Measurements from ENCODE around the gene ARFGAP1.

Gene ARFGAP1

GRCh38 chr20:63259734-63260460, 12.7 kb upstream of the ARFGAP1 start:
- no peak for DNase-seq (ENCODE audit: low read depth in 4 of 4, low spot score in 1 of 4)

- DNase-seq (ENCODE audit: low read depth in 4 of 4, low spot score in 1 of 4): no peak
These were observed 12.1 kb upstream of the ARFGAP1 start for GRCh38 chr20:63260521-63260920.

DNA sequence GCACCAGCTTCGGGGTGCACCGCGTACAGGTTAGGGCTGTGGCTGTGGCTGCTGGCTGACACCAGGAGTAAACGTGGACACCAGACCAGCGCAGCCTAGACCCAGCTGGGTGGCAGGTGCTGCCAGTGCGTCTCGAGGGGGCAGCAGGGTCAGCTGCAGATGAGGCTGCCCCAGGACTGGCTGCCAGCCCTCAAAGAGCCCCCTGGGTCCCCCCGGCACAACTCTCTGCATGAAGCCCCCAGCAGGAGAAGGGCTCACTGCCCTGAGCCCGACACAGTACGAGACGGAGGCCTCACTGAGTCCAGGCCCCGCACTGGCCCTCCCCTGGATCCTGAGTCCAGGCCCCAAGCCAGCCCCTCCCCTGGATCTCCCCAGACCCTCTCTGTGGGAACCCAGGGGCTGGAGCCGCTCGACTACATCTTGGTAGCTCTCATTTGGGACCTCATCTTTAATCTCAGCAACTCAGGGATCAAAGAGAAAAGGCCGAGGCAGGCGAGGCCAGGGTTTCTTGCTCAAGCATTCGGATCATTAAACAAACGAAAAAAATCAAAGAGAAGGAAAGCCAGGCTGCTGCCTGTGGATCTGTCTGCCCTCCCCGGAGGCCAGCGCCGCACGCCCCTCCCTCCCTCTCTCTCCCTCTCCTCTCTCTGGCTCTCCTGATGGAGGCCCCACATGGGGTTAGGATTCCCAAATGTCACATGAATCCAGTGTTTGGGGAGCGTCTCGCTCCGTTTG, 11.4 kb upstream of the ARFGAP1 start:
- no peak for DNase-seq (ENCODE audit: low read depth in 4 of 4, low spot score in 1 of 4)

GRCh38 chr20:63261795-63262528, 10.7 kb upstream of the ARFGAP1 start:
- DNase-seq (ENCODE audit: low read depth in 4 of 4, low spot score in 1 of 4): no peak

GRCh38 chr20:63262836-63263235, 9.8 kb upstream of the ARFGAP1 start:
- no peak for DNase-seq (ENCODE audit: low read depth in 4 of 4, low spot score in 1 of 4)

DNA sequence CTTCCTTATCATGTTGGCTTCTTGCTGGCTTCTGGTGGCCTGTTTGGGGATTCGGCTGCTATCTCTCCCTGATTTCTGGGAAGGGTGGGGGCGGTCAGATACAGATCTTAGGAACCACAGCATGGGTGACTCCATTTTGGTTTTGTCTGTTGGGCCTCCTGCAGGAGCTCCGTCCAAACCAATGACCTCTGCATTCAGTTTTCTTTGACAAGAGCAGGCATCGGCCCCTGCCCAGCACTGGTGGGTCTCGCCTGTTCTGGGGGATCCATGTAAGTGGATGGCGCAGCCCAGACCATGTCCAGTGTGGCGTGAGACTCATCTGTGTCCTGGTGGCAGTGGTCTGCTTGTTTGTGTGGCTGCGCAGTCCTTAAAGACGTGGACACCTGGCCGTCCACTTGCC, 8.6 kb upstream of the ARFGAP1 start:
- no peak for DNase-seq (ENCODE audit: low read depth in 4 of 4, low spot score in 1 of 4)

DNA sequence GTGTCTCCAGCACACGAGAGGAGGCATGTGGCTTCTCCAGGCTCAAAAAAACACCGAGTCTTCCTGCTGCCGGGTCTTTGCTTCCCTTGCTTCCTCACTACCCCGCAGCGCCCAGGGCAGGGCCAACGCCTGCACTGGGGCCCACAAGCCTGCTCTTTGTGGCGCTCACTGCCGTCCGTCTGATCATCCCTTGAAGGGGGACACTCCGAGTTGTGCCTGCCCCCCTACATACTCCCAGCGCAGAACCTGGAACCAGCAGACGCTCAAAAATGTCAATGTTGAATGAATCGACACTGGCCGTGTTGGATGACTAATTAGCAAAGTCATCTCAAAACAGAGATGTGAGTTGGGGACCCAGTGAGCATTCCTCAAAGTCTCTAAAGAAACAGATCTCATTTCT, 8.1 kb upstream of the ARFGAP1 start:
- no peak for DNase-seq (ENCODE audit: low read depth in 4 of 4, low spot score in 1 of 4)

- DNase-seq (ENCODE audit: low read depth in 4 of 4, low spot score in 1 of 4): no peak
These were observed 6.6 kb upstream of the ARFGAP1 start for GRCh38 chr20:63265891-63266515.

DNA sequence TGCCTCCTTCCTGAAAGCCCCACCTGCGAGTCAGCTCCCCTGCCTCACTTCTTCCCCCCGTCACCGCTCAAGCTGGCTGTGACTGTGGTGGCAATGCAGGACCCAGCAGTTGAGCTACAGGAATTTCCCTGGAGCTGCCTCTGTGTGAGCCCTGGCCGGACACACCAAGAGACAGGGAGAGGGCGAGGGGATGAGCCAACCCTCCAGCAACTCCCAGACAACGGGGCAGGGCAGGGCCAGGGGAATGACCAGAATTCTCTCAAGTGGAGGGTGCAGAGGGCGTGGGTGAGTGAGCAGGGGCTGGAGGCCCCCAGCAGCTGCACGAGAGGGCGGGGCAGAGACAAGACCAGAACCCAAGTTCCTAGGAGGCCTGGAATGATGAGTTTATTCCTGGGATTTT, 4.9 kb upstream of the ARFGAP1 start:
- no peak for DNase-seq (ENCODE audit: low read depth in 4 of 4, low spot score in 1 of 4)

- no peak for DNase-seq (ENCODE audit: low read depth in 4 of 4, low spot score in 1 of 4)
These were observed 4.4 kb upstream of the ARFGAP1 start for GRCh38 chr20:63268256-63268655.

GRCh38 chr20:63268671-63269439, 3.8 kb upstream of the ARFGAP1 start:
- DNase-seq (ENCODE audit: low read depth in 4 of 4, low spot score in 1 of 4): no peak

DNA sequence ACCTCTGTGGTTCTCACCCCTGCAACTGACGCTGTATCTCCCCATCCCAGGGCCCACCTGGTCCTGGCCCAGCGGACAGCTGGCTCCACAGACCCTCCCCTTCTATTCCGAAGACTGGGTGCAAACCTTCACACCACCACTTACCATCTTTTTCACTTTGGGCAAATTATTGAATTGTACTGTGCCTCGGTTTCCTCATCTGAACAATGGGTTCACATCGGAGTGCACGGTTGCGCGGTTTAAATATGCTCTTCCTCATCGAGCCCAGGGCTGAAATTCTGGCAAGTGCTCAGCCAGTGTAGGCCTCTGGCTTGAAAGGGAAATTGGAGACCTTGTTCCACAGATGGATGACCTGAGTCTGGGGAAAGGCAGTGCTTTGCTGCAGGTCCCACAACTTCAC, 2.9 kb upstream of the ARFGAP1 start:
- no peak for DNase-seq (ENCODE audit: low read depth in 4 of 4, low spot score in 1 of 4)

DNA sequence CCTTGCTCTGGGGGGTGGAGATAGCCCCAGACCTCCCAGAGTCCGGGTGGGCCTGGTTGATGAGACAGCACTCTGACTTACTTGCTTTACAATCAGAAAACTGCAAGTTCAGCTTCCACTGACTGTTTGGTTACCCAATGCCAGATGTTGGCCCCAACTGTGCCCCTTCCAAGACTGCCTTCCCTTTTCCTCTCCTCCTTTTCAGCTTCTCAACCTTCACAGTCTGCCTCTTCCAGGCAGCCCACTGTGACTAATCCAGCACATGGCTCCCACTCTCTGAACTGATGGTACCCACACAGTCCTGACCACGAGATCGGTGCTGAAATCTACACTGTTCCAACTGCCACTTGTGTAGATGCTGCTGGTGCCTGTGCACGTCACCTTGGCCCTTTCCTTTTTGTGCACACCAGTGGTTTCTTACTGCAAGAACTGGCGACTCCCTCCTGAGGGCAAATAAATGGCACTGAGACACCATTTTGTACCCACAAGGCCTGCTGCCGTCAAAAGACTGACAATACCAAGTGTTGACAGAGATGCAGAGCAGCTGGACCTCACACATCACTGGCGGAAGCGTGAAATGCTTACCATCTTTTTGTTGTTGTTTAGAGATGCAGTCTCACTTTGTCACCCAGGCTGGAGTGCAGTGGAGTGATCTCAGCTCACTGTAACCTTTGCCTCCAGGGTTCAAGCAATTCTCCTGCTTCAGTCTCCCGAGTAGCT, 1.8 kb upstream of the ARFGAP1 start:
- no peak for DNase-seq (ENCODE audit: low read depth in 4 of 4, low spot score in 1 of 4)

DNA sequence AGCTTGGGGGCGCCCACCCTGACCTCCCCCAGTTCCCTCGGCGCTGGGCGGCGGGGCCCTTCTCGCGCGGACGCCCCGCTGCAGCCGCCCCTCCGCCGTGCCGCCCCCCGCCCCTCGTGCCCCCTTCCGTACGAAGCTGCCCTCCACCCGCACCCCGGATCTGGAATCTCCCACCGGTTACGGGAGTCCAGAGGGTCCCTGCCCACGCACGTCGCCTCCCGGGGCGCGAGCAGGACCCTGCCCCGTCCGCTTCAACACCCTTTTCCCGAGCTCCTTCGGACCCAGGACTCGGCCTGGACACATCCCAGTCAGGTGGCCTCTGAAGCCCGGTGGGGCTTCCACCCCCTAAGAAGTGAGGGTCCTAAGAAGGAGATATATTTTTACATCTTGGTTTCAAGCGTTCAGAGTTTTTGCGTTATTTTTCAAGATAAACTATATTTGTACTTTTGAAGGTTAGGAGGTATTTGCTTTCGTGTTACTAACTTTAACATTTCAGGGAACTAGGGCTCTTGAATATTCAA, 506 bp downstream of the ARFGAP1 start:
- no peak for DNase-seq (ENCODE audit: low read depth in 4 of 4, low spot score in 1 of 4)

GRCh38 chr20:63273635-63274380, 1.2 kb downstream of the ARFGAP1 start:
- DNase-seq (ENCODE audit: low read depth in 4 of 4, low spot score in 1 of 4): no peak

DNA sequence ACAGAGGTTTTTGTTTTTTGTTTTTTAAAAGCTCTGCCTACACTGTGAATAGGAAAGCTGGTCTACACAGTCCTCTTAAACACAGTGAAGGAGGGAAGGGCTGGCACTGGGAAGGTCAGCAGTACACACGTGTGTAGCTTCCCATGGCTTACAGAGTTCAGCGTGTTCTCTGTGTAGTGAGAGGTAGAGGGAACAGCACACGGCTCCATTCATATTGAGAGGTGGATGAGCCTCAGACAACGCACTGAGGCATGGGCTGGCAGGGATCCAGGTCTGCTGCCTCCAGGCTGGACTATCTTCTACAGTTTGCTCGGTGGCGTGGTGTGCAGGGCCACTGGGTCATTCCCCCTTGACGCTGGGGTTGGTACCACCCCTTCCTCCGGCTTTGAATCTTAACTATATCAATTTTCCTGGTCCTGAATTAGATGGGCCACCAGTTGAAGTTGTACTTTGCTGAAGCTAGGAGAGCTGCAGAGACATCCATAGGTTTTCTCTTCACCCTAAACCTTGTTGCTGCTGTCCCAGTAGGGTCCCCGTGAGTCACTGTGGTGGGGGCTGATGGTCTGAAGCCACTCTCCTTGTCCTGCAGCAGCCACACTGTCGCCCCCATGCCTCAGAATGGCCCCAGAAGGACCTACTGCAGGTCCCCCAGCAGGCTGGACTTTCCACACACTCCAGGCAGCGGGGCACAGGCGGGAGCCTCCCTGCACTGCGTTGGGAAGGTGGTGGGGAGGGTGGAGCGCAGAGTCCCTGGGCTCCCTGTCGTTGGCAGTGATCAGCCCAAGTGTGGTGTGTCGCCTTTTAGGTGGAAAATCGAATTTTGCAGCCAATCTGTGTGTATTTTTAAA, 2.0 kb downstream of the ARFGAP1 start:
- DNase-seq (ENCODE audit: low read depth in 4 of 4, low spot score in 1 of 4): no peak

- no peak for DNase-seq (ENCODE audit: low read depth in 4 of 4, low spot score in 1 of 4)
These were observed 3.2 kb downstream of the ARFGAP1 start for GRCh38 chr20:63275825-63276224.

GRCh38 chr20:63276956-63277355, 4.3 kb downstream of the ARFGAP1 start:
- no peak for DNase-seq (ENCODE audit: low read depth in 4 of 4, low spot score in 1 of 4)

Measured in stimulated activated CD4-positive, alpha-beta T cell treated with anti-CD3 and anti-CD28 coated beads, Interleukin-1b, Interleukin-23, amount 100 ng/mL, for 24 hours (primary cell).